Activated CD8-positive, alpha-beta memory T cell treated with anti-CD3 and anti-CD28 coated beads, Interleukin-2, amount 50 U/mL, for 1 hour (primary cell): ENCODE measurements around the gene CLCN3.
"Not testable (repeated sequence)": the region's sequence is repeated elsewhere in the genome, so short reads cannot be mapped to it uniquely, and the experiment has no call there.

Experiments used
- DNase-seq: peaks from one replicate; pipeline ENCODE4 v3.0.0-alpha.2; 2020; ENCODE audit errors: extremely low read depth

CLCN3 gene

GRCh38 chr4:169698331-169698730, 78.0 kb downstream of the CLCN3 start:
- no peak for DNase-seq

DNA sequence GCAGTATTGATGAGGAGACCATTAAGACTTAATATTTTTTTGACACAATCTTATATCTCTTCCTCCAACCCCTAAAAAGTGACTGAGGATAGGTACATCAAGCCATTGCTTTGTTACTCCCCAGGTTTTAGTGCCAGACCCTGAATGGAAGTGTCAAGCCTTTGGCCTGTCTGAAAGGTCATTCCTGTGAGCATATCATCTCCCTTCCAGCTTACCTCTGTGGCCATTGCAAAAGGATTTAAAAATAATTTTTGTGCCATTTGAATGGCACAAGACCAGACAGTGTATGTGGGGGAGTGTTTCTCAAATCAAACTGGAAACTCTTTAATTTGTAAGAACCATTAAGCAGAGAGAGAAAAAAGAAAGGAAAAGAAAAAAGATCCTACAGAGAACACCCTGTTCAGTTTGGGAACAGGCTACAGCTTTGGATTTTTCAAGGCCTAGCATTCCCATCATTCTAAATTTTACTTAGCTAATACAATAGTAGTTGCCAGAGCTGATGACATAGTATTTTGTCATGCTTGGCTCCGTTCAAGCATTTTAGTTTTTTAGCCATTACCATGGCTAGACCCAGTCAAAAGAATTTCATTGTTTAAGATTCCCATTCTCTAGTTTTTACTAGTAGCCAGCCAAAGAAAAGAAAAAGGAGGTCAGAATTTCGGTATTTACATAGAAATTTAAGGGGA, 87.7 kb downstream of the CLCN3 start:
- DNase-seq: no peak

DNA sequence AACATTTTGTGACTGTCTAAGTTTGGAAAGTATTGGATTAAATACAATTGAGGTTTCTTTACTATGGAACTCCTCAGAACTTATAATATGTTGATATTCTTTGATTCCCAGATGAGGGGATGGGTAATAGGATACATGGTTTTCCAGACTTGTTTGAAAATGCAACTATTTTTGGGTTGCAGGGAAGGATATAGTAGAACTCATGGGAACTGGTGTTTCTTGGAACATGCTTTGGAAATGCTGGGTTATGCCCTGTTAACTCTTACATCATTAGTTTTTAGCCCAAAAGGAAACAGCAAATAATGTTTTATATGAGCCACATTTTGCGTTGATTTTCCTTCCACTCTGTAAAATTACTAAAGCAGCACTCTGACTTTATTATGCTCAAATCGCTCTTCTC, 95.4 kb downstream of the CLCN3 start:
- no peak for DNase-seq

- no peak for DNase-seq
Observed at GRCh38 chr4:169716677-169717076, 96.3 kb downstream of the CLCN3 start.

GRCh38 chr4:169720529-169720928, 100.2 kb downstream of the CLCN3 start:
- DNase-seq: no peak

GRCh38 chr4:169723207-169723965, 103.0 kb downstream of the CLCN3 start:
- no peak for DNase-seq

DNA sequence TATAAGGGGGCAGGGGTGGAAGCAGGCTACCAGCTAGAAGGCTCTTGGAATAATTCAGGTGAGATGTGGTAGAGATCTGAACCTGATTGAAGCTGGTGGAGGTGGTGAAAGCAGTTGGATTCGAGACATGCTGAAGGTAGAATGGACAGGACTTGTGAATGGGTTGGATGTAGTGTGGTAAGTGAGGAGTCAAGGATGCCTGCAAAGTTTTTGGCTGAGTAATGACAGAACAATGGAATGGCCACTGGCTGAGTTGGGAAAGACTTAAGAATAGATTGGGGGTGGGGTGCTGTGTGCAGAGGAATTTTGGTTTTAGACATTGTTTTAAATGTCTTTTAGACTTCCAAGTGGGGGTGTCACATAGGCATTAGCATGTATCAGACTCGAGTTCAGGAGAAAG, 103.9 kb downstream of the CLCN3 start:
- DNase-seq: no peak

GRCh38 chr4:169727616-169728015, 107.2 kb downstream of the CLCN3 start:
- no peak for DNase-seq

GRCh38 chr4:169730564-169730963, 110.2 kb downstream of the CLCN3 start:
- DNase-seq: no peak

DNA sequence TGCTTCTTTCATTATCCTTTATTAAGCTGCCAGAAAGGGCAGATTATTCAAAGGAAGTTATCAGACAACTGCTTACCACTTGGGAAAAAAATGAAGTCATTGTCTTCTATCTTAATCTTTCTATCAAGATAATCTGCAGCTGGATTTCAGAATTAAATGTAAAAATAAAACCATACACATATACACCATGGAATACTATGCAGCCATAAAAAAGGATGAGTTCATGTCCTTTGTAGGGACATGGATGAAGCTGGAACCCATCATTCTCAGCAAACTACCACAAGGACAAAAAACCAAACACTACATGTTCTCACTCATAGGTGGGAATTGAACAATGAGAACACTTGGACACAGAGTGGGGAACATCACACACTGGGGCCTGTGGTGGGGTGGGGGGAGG, 118.2 kb downstream of the CLCN3 start:
- not testable (repeated sequence) for DNase-seq

DNA sequence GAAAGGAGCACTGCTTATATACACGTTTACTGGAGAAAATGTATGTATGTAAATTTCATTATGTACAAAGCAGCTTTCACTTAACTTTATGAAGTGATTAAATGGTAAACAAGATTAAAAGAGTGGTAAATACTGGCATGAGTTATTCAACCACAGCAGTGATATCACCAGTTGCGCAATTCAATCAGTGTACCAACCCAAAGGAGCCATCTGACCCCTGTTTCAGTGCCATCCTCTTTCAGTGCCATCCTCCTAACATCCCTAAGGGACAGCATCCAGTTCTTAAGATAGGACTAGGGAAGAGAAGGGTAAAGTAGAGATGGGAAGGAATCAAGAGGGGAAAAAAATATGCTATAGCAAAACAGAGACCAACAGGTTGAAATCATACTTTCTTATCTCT, 121.2 kb downstream of the CLCN3 start:
- DNase-seq: no peak

DNA sequence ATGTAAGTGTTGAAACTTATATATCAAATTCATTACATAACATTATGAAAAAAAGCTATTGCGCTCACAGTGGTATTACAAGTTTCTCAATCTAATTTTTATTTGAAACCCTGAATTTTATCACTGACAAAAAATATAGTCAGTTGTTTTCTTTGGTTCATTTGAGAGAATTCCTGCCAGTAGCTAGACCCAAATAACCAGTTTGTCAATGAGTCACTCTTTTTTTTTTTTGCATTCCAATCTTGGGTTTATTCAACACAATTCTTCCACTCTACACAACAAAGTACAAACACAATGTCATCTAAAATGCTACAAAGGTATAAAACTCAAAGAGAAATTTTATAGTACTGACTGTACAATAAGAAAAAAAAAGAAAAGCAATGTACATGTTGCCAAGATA, 124.2 kb downstream of the CLCN3 start:
- DNase-seq: no peak

- no peak for DNase-seq
Observed at GRCh38 chr4:169745291-169745690, 124.9 kb downstream of the CLCN3 start.

DNA sequence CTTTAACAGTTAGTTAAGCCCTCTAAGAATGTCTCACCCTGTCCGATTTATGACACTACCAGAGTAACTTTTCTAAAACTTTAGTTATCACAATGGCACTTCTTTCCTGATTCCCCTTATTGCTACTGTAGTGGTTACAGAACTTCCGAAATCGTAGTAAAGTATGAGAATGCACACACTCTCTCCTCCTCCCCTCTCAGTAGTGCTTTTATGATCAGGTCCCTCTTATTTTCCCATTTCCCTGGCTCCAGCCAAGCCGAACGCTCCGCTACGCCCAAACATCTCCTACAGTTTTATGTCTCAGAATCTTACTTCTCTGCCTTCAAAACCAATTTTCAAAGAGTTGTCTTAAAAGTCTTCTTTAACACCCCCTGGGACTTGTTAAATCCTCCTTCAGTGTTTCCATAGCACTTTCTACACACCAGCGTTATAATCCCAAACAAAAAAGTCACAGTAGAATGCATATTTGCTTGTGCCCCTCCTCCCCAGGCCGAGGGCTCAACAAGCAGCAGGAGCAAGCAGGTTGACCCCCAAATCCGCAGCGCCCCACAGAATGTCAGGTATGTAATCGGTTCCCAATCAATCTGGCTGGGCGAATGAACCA, 136.7 kb downstream of the CLCN3 start:
- no peak for DNase-seq

- peak; percentile 83 for DNase-seq
Observed at GRCh38 chr4:169757575-169758184, 137.3 kb downstream of the CLCN3 start, which contains the start of gene HPF1. Gene HPF1, minus strand, starts transcription at chr4:169757944. Its CDS starts 67 bp downstream, at chr4:169757877.

DNA sequence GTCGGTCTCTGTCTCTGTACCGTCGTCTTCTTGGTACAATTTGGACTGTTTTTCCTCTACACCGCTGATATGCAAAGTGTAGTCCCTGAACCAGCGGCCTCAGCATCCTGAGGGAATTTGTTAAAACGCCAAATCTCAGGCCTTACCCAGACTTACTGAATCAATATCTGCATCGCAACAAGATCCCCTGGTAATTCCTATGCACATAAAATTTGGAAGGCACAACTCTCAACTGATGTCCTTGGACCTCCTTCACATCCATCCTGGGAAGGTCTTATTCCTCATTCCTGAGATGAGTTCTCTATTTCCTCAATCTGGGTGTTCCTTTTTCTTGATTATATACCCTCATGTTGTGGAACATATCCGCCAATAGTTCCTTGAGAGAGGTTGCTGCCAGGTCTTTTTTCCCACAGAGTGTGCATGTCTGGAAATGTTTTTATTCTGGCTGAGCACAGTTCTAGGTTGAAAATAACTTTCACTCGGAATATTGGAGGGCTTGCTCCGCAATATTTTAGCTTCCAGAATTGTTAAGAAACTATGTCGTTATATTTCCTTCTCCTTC, 138.1 kb downstream of the CLCN3 start:
- DNase-seq: no peak

DNA sequence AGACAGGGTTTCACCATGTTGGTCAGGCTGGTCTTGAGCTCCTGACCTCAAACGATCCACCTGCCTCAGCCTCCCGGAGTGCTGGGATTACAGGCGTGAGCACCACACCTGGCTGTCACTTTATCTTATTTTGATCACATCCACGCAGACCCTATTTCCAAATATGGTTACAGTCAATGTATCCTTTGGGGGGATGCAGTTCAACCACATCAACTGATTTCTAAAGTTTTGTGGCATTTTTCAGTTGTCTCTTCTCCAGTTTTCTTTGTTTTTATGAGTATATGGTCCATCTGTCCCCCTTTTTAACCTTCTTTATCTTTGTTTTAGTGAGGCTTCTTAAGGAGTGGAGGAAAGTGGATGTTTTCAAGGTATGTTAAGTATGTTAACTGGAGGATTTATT, 141.5 kb downstream of the CLCN3 start:
- no peak for DNase-seq

GRCh38 chr4:169765835-169766234, 145.5 kb downstream of the CLCN3 start:
- no peak for DNase-seq

DNA sequence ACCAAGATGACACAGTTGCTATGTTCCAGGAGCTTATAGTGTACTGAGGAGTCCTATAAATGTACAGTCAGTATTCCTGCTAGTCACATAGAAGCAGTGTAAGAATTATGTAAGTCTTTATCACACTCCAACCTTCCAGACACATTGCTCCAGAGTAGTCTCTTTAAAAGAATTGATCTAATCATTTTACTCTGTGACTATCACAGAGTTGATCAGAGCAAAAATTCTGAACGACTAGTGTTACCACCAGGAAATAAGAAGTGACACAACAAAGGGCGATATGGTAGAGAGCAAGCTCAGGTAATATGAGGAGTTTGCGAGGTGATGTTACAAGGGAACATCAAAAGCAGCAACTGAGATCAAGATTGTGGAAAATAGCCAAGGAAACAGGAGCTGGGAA, 146.4 kb downstream of the CLCN3 start:
- DNase-seq: no peak

- no peak for DNase-seq
Observed at GRCh38 chr4:169768385-169768784, 148.0 kb downstream of the CLCN3 start.

DNA sequence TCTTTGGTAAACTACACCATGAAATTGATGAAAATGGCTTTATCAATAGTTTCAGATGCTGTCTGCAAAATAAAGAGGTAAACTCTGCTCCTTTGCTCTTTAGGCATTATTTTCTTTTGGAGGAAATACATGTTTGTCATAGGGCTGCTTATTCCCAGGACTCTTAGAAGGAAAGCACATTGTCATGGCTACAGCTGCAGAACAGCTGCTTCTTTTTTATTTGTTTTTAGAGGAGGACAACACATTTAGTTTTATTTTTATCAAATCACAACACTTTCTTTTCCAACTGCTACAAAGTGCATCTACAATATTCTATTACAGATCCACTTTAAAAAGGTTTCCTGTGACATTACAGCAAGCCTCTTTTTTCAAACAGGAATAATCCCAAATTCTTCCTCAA, 150.0 kb downstream of the CLCN3 start:
- DNase-seq: no peak

DNA sequence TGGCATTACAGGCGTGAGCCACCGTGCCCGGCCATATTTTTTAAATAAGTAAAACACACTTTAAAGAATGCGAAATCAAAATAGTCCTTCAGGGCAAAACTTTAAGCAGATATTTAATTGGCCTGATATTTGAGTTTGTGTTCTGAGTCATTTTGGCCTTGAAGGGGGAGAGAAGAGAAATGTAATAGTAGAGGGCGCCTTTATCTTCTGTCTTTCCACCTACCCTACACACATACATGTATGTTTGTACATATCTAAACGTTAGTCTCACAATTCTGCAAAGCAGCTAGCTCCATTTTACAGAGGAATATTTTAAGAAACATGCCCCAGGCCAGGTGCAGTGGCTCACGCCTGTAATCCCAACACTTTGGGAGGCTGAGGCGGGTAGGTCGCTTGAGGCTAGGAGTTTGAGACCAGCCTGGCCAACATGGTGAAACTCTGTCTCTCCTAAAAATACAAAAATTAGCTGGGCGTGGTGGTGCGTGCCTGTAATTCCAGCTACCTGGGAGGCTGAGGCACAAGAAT, 151.2 kb downstream of the CLCN3 start:
- not testable (repeated sequence) for DNase-seq
